ENCODE results near the gene R3HDM2. TPM values are rescaled to one million over a fixed set of nuclear protein-coding genes. Genes with fewer than 3 reads are reported as not detected.

Gene R3HDM2
- total and polyA plus RNA-seq, 2 of the 13 experiments (the other 11 are each of a cell fraction or from before 2014, with no cell fraction given) = 11.1 to 23.5 TPM

GRCh38 chr12:57235017-57235727 lies 195.7 kb downstream of the R3HDM2 start (continued):
- TF ChIP-seq AHDC1 (CRISPR knock-in tag; IDR thresholded peaks at IDR 0.05; ENCODE audit: borderline replicate concordance) (no peak), AGO2 (optimal IDR thresholded peaks at IDR 0.05; ENCODE audit: low read depth, low read length) (peak; percentile 98), TARDBP (CRISPR knock-in tag; IDR thresholded peaks at IDR 0.05) (peak; percentile 58; the same call in 1 of the 2 replicates), SMARCE1 (IDR thresholded peaks at IDR 0.05; ENCODE audit: borderline replicate concordance) (no peak), MLLT10 (CRISPR knock-in tag; IDR thresholded peaks at IDR 0.05) (no peak), ZNF577 (CRISPR knock-in tag; IDR thresholded peaks at IDR 0.05; ENCODE audit: borderline replicate concordance, low read depth) (no peak), ZSCAN29 (CRISPR knock-in tag; conservative IDR thresholded peaks at IDR 0.05) (no peak), RFXANK (CRISPR knock-in tag; IDR thresholded peaks at IDR 0.05) (no peak), ZNF569 (CRISPR knock-in tag; IDR thresholded peaks at IDR 0.05; ENCODE audit: borderline replicate concordance) (no peak), ZNF292 (CRISPR knock-in tag; IDR thresholded peaks at IDR 0.05; ENCODE audit: borderline replicate concordance, low read depth) (no peak), SSRP1 (CRISPR knock-in tag; IDR thresholded peaks at IDR 0.05) (peak; percentile 42; the same call in 1 of the 2 replicates), ZFP1 (CRISPR knock-in tag; IDR thresholded peaks at IDR 0.05) (no peak), TGIF2 (CRISPR knock-in tag; IDR thresholded peaks at IDR 0.05) (no peak), POLR2AphosphoS5 (IDR thresholded peaks at IDR 0.05; ENCODE audit: low read depth, low read length) (peak; percentile 12), GPN1 (CRISPR knock-in tag; IDR thresholded peaks at IDR 0.05; ENCODE audit: borderline replicate concordance) (no peak), HOXA9 (CRISPR knock-in tag; IDR thresholded peaks at IDR 0.05; ENCODE audit: borderline replicate concordance) (no peak), ZNF652 (CRISPR knock-in tag; IDR thresholded peaks at IDR 0.05; ENCODE audit: borderline replicate concordance, low read depth) (peak; percentile 59; the same call in 1 of the 2 replicates), GTF3A (CRISPR knock-in tag; conservative IDR thresholded peaks at IDR 0.05) (no peak), NR2F6 (IDR thresholded peaks at IDR 0.05) (peak; percentile 54; the same call in 1 of the 2 replicates), NR2F6 (CRISPR knock-in tag; IDR thresholded peaks at IDR 0.05) (peak; percentile 77), SPEN (CRISPR knock-in tag; IDR thresholded peaks at IDR 0.05; ENCODE audit: low read depth) (no peak), GATAD2A (CRISPR knock-in tag; IDR thresholded peaks at IDR 0.05) (0 out of 2 replicates have a peak, but pooled peaks have one; percentile 10), ZNF703 (CRISPR knock-in tag; IDR thresholded peaks at IDR 0.05; ENCODE audit: borderline replicate concordance) (no peak)
- TF ChIP-seq, protein P1, sequence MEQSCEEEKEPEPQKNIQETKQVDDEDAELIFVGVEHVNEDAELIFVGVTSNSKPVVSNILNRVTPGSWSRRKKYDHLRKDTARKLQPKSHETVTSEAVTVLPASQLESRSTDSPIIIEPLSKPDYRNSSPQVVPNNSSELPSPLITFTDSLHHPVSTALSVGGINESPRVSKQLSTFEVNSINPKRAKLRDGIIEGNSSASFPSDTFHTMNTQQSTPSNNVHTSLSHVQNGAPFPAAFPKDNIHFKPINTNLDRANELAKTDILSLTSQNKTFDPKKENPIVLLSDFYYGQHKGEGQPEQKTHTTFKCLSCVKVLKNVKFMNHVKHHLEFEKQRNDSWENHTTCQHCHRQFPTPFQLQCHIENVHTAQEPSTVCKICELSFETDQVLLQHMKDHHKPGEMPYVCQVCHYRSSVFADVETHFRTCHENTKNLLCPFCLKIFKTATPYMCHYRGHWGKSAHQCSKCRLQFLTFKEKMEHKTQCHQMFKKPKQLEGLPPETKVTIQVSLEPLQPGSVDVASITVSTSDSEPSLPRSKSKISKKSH (CRISPR knock-in tag; IDR thresholded peaks at IDR 0.05; ENCODE audit: borderline replicate concordance) = no peak
